Vagina (tissue), 2 donors: Measurements from ENCODE around the gene RNF32. TPM values are rescaled to one million over a fixed set of nuclear protein-coding genes. Genes with fewer than 3 reads are reported as not detected.

Experiments
- DNase-seq, 2 donors: peaks; one replicate each; pipeline ENCODE4 v3.0.0-alpha.2; 2017; ENCODE audit errors: extremely low spot score in 2 of 2
- H3K27ac ChIP-seq: fragments of 200-600 bp; sonication (generic); one replicate; pipeline ENCODE4 v1.5.1; 2019
- H3K27me3 ChIP-seq: fragments of 200-600 bp; sonication (generic); one replicate; pipeline ENCODE4 v1.5.1; 2019
- H3K36me3 ChIP-seq, 2 donors: fragments of 200-600 bp; sonication (generic); one replicate each; pipeline ENCODE4 v1.5.1; 2017 to 2019
- H3K4me1 ChIP-seq: fragments of 200-600 bp; sonication (generic); one replicate; pipeline ENCODE4 v1.5.1; 2019
- H3K4me3 ChIP-seq, 2 donors: fragments of 200-600 bp; sonication (generic); 1 replicate in 1 of 2; 2 replicates in 1 of 2; pipeline ENCODE4 v1.5.1; 2016 to 2019
- H3K9me3 ChIP-seq: fragments of 200-600 bp; sonication (generic); one replicate; pipeline ENCODE4 v1.5.1; 2019
- CTCF ChIP-seq, 3 experiments: fragments of 450-650 bp in 2 of 3; fragments of 200-600 bp in 1 of 3; sonication (generic) in 1 of 3; IDR thresholded peaks; one replicate each; pipeline ENCODE4 v1.5.1; 2017 to 2019; ENCODE audit warnings: antibody characterized with exemption in 3 of 3, mild to moderate bottlenecking in 2 of 3, moderate library complexity in 2 of 3
- POLR2A ChIP-seq, 2 donors: fragments of 450-650 bp; IDR thresholded peaks; one replicate each; pipeline ENCODE4 v1.6.1; 2017; ENCODE audit warnings: antibody characterized with exemption in 2 of 2, mild to moderate bottlenecking in 2 of 2, moderate library complexity in 2 of 2
- POLR2AphosphoS5 ChIP-seq, 2 donors: sonication (generic); formaldehyde crosslinking; IDR thresholded peaks; one replicate each; pipeline ENCODE4 v1.9.0; 2017; ENCODE audit warnings: antibody characterized with exemption in 2 of 2, mild to moderate bottlenecking in 2 of 2, low read depth in 1 of 2; ENCODE audit not compliant: insufficient read depth in 1 of 2
- intact Hi-C: fragments of 100-400 bp; cut with DNase I; formaldehyde crosslinking; loops from one replicate; pipeline ENCODE4 v1.15.1; 2023
- total RNA-seq: library from RNA; depleted of rRNA; stranded (reverse); fragments of >200 nt; gene quantifications from one replicate; pipeline ENCODE4 v1.2.3, GENCODE V29; 2016

RNF32 gene
- total RNA-seq, 1 donor from 2014 or later: not detected

GRCh38 chr7:156703773-156704482 lies 63.4 kb downstream of the RNF32 start:
- Histone ChIP-seq H3K9me3 (peaks cover 6% of the 10 kb centered on the region), H3K4me3 (no peak overlapping the region), H3K27me3 (no peaks in the 10 kb centered on the region), H3K4me1 (no peaks in the 10 kb centered on the region), H3K27ac (no peak overlapping the region), H3K36me3 (peaks cover 0 to 8% of the 10 kb centered on the region in 2 donors)
- intact Hi-C loops: no loop called here
- DNase-seq: no peak
- no peak for TF ChIP-seq CTCF (IDR thresholded peaks at IDR 0.05)

GRCh38 chr7:156722043-156722826 lies 81.7 kb downstream of the RNF32 start:
- DNase-seq: no peak
- TF ChIP-seq POLR2AphosphoS5 (IDR thresholded peaks at IDR 0.05; ENCODE audit: insufficient read depth in 1 of 2, low read depth in 1 of 2) (no peak), CTCF (IDR thresholded peaks at IDR 0.05) (no peak), POLR2A (IDR thresholded peaks at IDR 0.05) (no peak)
- no peak overlapping the region for H3K4me3 ChIP-seq
- H3K36me3 ChIP-seq: peaks cover 0 to 6% of the 10 kb centered on the region in 2 donors
- no peak overlapping the region for H3K27ac ChIP-seq
- intact Hi-C loops: no loop called here
- H3K4me1 ChIP-seq: no peaks in the 10 kb centered on the region
- H3K9me3 ChIP-seq: no peaks in the 10 kb centered on the region
- H3K27me3 ChIP-seq: no peaks in the 10 kb centered on the region

DNA sequence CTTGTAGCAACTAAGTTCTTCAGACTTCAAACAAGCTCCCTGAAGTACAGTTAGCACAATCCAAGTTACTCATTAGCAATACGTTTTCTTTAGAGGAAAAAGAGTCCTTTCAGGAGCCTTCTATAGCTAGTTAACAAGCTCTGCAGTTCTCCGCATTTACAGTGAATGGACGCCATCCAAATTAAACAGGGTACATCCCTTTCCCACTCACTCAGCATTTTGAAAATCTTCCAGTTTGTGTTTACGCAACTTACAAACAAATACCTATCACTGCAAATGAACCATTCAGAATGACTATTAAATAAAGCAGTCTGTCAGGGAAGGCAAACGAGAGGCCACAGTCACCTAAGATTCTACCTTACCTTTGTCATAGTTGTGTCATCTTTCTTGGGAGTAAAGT lies 84.5 kb downstream of the RNF32 start:
- no peak overlapping the region for H3K27ac ChIP-seq
- no peaks in the 10 kb centered on the region for H3K36me3 ChIP-seq
- H3K9me3 ChIP-seq: no peaks in the 10 kb centered on the region
- no peaks in the 10 kb centered on the region for H3K27me3 ChIP-seq
- DNase-seq: no peak
- no peaks in the 10 kb centered on the region for H3K4me1 ChIP-seq
- intact Hi-C loops: no loop called here
- no peak for TF ChIP-seq POLR2AphosphoS5 (IDR thresholded peaks at IDR 0.05; ENCODE audit: insufficient read depth in 1 of 2, low read depth in 1 of 2)
- TF ChIP-seq POLR2A (IDR thresholded peaks at IDR 0.05): no peak
- TF ChIP-seq CTCF (IDR thresholded peaks at IDR 0.05): no peak
- H3K4me3 ChIP-seq: no peak overlapping the region

DNA sequence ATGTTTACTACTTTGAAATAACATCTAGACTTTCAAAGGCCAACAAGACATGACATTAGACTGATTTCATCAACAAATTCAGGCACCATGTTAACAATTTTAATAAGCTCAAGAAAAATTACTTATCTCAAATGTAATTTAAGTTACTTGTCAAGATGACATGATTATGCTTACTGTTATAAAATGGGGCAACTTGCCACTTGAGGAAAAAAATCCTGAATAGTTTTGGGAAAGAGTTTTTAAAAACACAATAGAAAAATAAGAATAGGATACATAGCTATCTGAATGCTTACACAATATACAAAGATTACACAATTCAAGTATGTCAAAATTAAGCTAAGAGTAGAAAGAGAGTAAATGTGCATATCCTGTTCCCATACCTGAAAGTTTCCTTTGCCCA lies 85.4 kb downstream of the RNF32 start:
- Histone ChIP-seq H3K4me3 (no peak overlapping the region), H3K4me1 (no peaks in the 10 kb centered on the region), H3K9me3 (no peaks in the 10 kb centered on the region), H3K36me3 (no peaks in the 10 kb centered on the region), H3K27ac (no peak overlapping the region), H3K27me3 (no peaks in the 10 kb centered on the region)
- intact Hi-C loops: no loop called here
- TF ChIP-seq CTCF (IDR thresholded peaks at IDR 0.05) (no peak), POLR2AphosphoS5 (IDR thresholded peaks at IDR 0.05; ENCODE audit: insufficient read depth in 1 of 2, low read depth in 1 of 2) (no peak), POLR2A (IDR thresholded peaks at IDR 0.05) (no peak)
- DNase-seq: no peak
